RKO (cell line): Measurements from ENCODE around the gene TBC1D3E.
"Not testable (repeated sequence)": the region's sequence is repeated elsewhere in the genome, so short reads cannot be mapped to it uniquely, and the experiment has no call there.

Source experiments
- DNase-seq: peaks from one replicate; pipeline ENCODE4 v3.0.0-alpha.2; 2016; ENCODE audit warnings: low spot score

Gene TBC1D3E

DNA sequence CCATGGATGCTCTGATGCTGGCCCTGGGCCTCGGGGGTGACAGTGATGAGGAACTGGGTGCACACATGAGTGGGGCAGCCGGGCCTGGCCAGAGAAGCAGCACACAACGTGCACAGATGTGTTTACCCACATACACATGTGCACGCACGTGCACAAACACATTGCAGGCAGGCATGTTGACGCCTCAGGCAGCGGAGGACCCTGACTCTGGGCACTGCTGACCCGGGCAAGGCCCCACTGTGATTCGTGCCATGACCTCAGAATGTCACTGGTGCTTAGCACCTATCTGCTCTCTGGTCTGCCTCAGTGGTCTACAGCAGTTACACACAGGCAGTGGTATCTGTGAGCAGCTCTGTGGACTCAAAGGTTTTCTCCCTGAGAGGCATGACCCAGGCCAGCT is at the start of gene TBC1D3E:
TSS of gene TBC1D3E (plus strand) at position 301 of the 400 bp plus-strand sequence. CDS start 1,545 bp downstream, outside the sequence.
- DNase-seq = not testable (repeated sequence)

- DNase-seq = not testable (repeated sequence)
Measured at GRCh38 chr17:38087344-38087743, 40.4 kb upstream of the TBC1D3E start.

DNA sequence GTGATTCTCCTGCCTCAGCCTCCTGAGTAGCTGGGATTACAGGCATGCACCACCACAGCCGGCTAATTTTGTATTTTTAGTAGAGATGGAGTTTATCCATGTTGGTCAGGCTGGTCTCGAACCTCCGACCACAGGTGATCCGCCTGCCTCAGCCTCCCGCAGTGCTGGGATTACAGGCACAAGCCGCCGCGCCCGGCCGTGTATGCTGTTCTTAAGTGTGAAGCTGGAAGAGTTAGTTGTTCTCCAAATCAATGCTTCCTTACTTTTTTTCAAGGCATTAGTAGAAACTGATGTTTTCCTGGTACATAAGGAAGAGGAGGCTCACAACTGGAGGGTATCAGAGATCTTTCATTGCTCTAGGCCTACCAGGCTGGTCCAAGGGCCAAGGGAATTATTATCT is 39.6 kb upstream of the TBC1D3E start:
- not testable (repeated sequence) for DNase-seq

DNA sequence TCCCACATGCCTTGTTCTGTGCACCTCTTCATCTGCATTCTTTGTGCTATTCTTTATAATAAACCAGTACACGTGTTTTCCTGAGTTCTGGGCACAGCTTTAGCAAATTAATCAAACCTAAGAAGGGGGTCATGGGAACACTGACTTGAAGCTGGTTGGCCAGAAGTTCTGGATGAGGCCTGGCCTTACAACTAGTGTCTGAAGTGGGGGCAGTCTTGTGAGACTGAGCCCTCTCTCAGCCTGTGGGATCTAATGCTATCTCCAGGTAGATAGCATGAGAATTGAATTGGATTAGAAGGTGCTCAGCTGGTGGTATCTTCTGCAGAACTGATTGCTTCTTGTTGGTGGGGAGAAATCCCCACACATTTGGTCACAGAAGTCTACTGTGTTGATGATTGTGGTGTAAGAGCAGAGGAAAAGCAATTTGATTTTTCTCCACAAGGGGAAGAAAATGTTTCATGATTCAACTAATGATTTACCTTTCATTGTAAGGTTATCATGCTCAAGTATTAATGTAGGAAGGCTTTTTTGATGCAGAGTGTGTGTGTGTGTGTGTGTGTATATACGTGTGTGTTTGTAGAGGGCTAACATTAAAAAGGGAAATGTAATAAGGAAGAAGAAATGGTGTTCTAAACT is 33.6 kb upstream of the TBC1D3E start:
- not testable (repeated sequence) for DNase-seq

DNA sequence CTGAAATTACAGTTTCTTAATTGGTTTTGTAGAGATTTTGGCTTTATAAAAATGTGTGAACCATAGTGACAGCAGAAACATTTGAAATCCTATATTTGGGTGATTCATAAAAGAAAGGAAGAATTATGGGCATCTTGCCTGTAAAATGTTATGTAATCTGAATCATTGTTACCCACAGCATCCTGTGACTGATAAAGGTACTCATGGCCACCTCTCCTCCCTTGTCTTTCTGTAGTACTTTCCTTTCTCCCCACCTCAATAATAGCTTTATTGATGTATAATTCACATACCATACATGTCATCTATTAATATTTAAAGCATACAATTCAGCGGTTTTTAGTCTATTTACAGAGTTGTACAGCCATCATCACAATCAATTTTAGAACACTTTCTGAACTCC is 28.5 kb upstream of the TBC1D3E start:
- not testable (repeated sequence) for DNase-seq

GRCh38 chr17:38119829-38120228 is 7.9 kb upstream of the TBC1D3E start:
- DNase-seq = not testable (repeated sequence)

DNA sequence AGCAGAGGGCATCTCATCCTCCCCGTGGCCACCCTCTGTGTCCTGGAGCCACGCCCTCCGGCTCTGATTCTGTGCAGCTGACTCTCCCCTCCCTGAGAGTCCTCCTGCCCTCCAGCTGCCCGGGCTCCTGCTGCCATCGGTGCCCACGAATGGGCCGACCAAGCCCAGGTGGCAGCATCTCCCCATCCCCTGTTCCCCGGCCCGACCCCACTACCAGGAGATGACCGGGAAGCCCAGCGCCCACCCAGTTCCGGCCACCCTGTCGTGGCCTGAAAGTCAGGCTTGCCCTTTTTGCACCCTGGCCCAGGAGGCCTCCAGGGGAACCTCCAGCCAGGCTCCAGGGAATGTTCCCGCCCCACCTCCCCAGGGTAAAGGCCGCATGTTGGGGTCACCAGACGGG is 7.1 kb downstream of the TBC1D3E start:
- not testable (repeated sequence) for DNase-seq
